ENCODE measurements around the gene OR12D2. TPM values are rescaled to one million over a fixed set of nuclear protein-coding genes. Genes with fewer than 3 reads are reported as not detected.
"Not testable (repeated sequence)": the region's sequence is repeated elsewhere in the genome, so short reads cannot be mapped to it uniquely, and the experiment has no call there.

Gene OR12D2
- total RNA-seq, 1 donor = not detected

GRCh38 chr6:29436730-29437129, 41.3 kb downstream of the OR12D2 start:
- H3K4me3 ChIP-seq (ENCODE audit: low read length); H3K9me3 ChIP-seq (ENCODE audit: low read depth, low read length): not testable (repeated sequence)

DNA sequence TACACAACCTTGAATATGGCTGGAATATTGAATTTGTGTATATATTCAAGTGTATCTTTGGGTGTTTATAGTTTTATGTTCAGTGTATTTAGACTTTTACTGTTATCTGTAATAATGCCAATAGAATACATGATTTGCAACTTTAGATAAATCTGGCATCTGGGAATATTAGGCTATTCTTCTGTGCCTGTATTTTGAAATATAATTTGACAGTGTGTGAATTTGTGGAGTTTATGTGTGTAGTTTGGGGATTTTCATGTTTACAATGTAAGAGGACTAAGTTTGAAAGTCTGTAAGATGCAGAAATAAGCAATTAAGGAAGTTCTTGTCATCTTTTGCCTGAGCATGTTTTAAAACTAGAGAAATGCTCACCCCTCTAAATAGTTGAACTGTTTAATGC, 43.6 kb downstream of the OR12D2 start, which contains the start of gene OR10C1:
Gene OR10C1, plus strand, starts transcription at position 301 of the 400 bp plus-strand sequence. CDS start 710 bp downstream, outside the sequence.
- Histone ChIP-seq H3K27me3 (ENCODE audit: insufficient read depth, low read length) (peaks cover 9% of the 10 kb centered on the region), H3K4me1 (ENCODE audit: insufficient read depth, low read length) (no peaks in the 10 kb centered on the region), H3K4me3 (ENCODE audit: low read length) (no peak within 1 kb of the TSS), H3K9me3 (ENCODE audit: low read depth, low read length) (no peaks in the 10 kb centered on the region)

More at GRCh38 chr6:29436730-29437129, 41.3 kb downstream of the OR12D2 start:
- peaks cover 15% of the 10 kb centered on the region for H3K27me3 ChIP-seq (ENCODE audit: insufficient read depth, low read length)
- H3K4me1 ChIP-seq (ENCODE audit: insufficient read depth, low read length) = not testable (repeated sequence)

DNA sequence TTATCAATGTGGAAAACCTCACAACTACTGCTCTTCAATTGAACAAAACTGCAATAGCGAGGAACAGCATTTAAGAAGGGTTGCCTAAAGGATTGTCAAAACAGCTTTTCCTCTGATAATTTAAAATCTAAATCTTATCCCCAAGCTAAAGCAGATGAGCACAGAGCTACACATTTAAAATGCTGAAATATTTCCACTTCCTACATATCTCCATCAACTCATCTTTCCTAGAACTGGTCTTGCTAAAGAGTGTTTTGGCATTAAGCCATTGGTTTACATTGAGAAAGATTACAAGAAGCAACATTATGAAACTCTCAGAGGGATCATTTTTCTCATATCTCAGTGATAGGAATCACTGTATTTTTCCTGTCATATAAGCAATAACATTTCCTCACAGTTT, 47.3 kb downstream of the OR12D2 start:
- Histone ChIP-seq H3K27me3 (ENCODE audit: insufficient read depth, low read length) (no peaks in the 10 kb centered on the region), H3K4me1 (ENCODE audit: insufficient read depth, low read length) (no peaks in the 10 kb centered on the region), H3K4me3 (ENCODE audit: low read length) (no peak overlapping the region), H3K9me3 (ENCODE audit: low read depth, low read length) (no peaks in the 10 kb centered on the region)

DNA sequence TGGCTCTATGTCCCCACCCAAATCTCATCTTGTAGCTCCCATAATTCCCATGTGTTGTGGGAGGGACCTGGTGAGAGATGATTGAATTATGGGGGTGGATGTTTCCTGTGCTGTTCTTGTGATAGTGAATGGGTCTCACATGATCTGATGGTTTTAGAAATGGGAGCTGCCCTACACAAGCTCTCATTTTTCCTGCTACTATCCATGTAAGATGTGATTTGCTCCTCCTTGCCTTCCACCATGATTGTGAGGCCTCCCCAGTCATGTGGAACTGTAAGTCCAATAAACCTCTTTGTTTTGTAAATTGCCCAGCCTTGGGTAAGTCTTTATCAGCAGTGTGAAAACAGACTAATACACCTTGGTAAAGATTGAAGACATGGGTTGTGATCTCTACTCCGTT, 48.6 kb downstream of the OR12D2 start:
- H3K4me3 ChIP-seq (ENCODE audit: low read length); H3K9me3 ChIP-seq (ENCODE audit: low read depth, low read length); H3K4me1 ChIP-seq (ENCODE audit: insufficient read depth, low read length); H3K27me3 ChIP-seq (ENCODE audit: insufficient read depth, low read length): not testable (repeated sequence)

Other genes starting within 250 kb of the OR12D2 start
- not detected for gene OR2J2, start 224.7 kb upstream of the OR12D2 start, total RNA-seq
- under 0.01 TPM for gene OR14J1, start 93.9 kb upstream of the OR12D2 start, total RNA-seq
- gene OR5V1, start 26.8 kb upstream of the OR12D2 start, total RNA-seq = not detected
- gene OR12D3, start 20.3 kb upstream of the OR12D2 start, total RNA-seq = not detected
- gene OR12D1, start 19.3 kb downstream of the OR12D2 start, total RNA-seq = not detected
- gene OR10C1, start 43.7 kb downstream of the OR12D2 start, total RNA-seq = not detected
- gene OR11A1, start 61.4 kb downstream of the OR12D2 start, total RNA-seq = not detected
- not detected for gene OR2H1, start 61.5 kb downstream of the OR12D2 start, total RNA-seq
- gene MAS1L, start 92.3 kb downstream of the OR12D2 start, total RNA-seq = not detected
- not detected for gene UBD, start 164.1 kb downstream of the OR12D2 start, total RNA-seq
- gene OR2H2, start 189.5 kb downstream of the OR12D2 start, total RNA-seq = under 0.01 TPM
- gene GABBR1, start 237.6 kb downstream of the OR12D2 start, total RNA-seq = 18.6 TPM

All from mononuclear cell (primary cell).